Measurements from ENCODE around the gene ARHGEF12.

DNA sequence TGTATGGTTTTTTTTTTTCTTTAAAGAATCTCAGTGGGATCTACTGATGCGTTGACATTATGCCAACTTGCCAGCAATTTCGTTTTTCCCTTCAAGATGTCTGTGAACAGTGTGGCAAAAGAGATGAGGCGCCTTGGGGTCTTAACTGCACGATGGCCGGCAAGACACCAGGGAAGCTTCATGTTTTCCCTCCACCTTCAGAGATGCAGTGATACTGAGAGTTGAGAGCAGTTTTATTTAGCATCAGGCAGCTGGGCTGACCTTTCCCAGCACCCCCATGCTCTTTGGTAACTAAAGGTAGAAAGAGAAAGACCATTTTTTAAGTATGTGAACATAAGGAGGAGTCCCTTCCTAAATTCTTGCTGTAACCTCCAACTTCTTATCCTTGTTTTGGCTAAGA, 163.6 kb downstream of the ARHGEF12 start:
- TF ChIP-seq CTCF (conservative IDR thresholded peaks at IDR 0.05; ENCODE audit: low read depth, low read length): no peak
- no peak for TF ChIP-seq EZH2 (IDR thresholded peaks at IDR 0.05; ENCODE audit: borderline replicate concordance, low read depth, low read length, poor library complexity, severe bottlenecking)
